Forelimb muscle (tissue), 1 donor: ENCODE data around the gene ASPSCR1. TPM values are rescaled to one million over a fixed set of nuclear protein-coding genes. Genes with fewer than 3 reads are reported as not detected.
"Not testable (repeated sequence)": the region's sequence is repeated elsewhere in the genome, so short reads cannot be mapped to it uniquely, and the experiment has no call there.

ENCODE experiments used
- DNase-seq: peaks from one replicate; pipeline ENCODE4 v3.0.0-alpha.2; 2013; ENCODE audit warnings: low read depth
- polyA plus RNA-seq: library from polyadenylated mRNA; unstranded; fragments of 120-200 nt; gene quantifications from one replicate; pipeline ENCODE4 v1.2.1, GENCODE V29; 2013; ENCODE audit not compliant: insufficient read length

The ASPSCR1 gene
- polyA plus RNA-seq, 1 donor: 22.2 TPM

DNA sequence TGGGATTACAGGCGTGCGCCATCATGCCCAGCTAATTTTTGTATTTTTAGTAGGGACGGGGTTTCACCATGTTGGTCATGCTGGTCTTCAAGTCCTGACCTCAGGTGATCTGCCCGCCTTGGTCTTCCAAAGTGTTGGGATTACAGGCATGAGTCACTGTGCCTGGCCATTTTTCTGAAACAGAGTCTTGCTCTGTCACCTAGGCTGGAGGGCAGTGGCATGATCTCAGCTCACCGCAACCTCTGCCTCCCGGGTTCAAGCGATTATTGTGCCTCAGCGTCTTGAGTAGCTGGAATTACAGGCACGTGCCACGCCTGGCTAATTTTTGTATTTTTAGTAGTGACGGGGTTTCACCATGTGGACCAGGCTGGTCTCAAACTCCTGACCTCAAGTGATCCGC is 4.1 kb downstream of the ASPSCR1 start:
- DNase-seq: not testable (repeated sequence)

DNA sequence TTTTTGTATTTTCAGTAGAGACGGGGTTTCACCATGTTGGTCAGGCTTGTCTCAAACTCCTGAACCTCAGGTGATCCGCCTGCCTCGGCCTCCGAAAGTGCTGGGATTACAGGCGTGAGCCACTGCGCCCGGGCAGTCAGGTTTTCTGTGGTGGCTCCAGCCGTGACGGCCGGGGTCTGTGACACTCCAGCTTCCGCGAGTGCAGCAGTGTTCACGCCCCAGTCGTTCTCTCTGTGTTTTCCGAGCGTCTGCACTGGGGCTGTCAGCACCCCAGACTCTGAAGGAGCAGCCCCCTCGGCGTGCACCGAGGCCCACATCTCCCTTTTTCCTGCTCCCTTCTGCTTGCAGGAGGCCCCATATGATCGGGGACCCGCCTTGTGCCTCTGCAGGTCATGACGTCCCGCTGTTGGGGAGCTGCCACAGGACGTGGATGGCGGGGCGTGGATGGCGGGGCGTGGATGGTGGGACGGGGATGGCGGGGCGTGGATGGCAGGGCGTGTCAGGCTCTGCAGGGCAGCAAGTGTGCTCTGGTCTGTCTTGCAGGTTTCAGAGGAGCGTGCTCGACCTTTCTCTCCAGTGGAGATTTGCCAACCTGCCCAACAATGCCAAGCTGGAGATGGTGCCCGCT is 5.7 kb downstream of the ASPSCR1 start:
- DNase-seq: no peak

DNA sequence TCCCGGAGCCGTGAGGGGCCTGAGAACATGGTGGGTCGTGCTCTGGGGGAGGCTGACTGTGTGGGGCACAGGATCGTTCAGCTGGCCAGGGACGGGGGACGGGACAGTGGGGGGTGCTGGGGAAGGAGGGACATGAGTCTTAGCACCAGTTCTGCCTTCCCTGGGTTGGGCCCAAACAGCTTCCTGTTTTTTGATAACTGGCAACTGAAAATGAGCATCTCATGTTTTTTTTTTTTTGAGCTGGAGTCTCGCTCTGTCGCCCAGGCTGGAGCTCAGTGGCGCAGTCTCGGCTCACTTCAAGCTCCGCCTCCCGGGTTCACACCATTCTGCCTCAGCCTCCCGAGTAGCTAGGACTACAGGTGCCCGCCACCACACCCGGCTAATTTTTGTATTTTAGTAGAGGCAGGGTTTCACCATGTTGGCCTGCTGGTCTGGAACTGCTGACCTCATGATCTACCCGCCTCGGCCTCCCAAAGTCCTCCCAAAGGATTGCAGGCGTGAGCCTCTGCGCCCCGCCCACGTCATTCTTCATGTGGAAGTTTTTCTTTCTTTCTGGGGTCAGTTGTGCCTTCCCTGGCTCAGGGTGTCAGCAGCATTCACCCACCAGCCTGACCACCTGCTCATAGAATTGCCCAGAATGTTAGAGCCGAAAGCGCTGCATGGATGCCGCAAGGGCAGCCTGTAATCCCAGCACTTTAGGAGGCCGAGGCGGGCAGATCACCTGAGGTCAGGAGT is 6.4 kb downstream of the ASPSCR1 start:
- DNase-seq: no peak

DNA sequence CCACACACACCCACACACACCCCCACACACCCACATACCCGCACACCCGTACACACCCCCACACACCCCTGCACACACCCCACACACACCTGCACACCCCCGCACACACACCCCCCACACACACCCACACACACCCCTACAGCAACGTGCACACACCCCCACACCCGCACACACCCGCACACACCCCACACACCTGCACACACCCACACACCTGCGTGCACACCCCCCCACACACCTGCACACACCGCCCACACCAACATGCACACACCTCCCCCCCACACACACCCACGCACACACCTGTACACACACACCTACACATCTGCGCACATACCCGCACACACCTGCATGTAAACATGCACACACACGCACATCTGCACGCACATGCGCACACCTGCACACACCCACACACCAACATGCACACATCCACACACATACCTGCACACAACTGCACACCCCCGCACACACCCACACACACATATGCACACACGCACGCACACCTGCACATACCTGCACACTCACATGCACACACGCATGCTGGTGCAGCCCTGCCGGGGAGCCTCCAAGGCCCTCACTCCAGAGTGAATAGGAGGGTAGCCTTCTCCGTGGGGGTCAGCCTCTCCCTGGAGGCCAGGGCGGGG is 7.5 kb downstream of the ASPSCR1 start:
- DNase-seq: no peak

DNA sequence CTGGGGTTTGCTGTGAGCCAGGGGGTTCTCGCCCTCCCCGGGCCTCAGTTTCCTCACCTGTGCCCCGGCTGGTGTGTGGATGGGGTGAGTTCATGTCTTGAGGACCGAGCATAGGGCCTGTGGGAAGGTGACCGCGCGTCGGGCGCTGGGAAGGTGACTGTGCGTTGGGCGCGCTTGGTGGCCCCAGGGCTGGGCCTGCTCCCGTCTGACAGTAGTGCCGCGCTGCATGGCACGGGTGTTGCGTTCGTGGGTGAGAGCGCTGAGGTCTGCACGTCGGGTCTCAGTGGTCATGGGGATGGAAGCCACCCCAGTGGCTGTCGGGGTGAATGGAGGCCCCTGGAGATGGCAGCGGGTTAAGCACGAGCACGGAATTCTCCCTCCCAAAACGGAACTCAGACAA is 9.2 kb downstream of the ASPSCR1 start:
- DNase-seq: no peak

DNA sequence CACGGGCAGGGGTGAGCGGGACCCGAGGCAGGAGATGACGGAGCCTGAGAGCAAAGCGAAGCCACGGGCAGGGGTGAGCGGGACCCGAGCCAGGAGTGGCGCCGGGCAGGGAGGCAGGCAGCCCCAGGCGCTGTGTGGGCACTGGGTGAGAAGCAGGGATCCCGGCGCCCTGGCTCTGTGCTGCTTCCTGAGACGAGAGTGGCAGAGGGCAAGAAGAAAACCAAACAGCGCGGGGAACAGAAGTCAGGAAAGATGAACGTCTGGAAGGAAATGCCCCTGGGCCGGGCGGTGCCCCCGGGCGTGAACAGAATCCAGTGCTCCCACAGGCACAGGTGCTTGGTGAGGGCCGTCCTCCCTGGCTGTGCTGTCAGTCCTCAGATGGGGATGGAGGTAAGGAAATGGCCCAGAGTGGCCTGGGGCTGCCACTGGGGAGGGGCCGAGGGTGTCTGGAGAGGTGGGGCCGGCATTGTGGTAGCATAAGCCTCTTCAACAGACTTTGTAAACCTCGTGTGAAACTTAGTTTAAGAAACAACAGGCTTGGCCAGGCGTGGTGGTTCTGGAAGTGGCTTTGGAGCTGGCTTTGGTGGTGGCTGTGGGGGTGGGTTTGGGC is 9.8 kb downstream of the ASPSCR1 start:
- no peak for DNase-seq

DNA sequence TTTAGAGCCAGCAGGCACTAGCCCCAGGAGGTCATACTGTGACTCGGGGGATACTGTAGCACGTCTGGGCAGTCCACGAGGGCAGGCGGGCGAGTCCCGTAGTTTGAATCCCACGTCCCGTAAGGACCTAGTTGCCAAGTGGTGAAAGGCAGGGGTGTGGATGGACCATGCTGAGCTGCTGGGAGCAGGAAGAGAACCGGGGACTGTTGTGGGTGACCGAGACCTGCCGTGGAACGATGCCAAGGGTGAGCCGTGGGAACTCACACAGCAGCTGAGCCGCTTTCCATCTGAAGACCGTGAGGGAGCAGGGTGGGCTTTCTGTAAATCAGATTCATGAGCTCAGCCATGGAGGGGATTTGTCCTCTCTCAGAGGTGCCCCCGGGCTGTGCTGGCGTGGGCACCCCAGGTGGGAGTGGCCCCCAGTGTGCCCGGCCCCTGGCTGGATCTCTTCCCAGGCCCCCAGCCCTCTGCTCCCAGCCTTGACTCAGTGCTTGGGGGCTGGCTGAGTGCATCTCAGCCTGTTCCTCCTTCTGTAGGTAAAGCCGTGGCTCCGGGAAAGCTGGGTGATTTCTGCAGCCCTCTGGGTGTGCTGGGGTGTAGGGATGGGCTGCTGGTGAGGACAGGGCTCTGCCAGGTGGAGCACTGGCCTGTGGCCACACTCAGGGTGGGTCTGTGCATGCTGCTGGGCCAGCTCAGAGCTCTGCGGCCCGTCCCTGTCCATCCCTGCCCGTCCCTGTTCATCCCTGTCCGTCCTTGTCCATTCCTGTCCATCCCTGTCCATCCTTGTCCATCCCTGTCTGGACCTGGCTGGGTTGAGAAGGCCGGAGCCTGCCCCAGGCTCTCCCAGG is 13.6 kb downstream of the ASPSCR1 start:
- DNase-seq: no peak

DNA sequence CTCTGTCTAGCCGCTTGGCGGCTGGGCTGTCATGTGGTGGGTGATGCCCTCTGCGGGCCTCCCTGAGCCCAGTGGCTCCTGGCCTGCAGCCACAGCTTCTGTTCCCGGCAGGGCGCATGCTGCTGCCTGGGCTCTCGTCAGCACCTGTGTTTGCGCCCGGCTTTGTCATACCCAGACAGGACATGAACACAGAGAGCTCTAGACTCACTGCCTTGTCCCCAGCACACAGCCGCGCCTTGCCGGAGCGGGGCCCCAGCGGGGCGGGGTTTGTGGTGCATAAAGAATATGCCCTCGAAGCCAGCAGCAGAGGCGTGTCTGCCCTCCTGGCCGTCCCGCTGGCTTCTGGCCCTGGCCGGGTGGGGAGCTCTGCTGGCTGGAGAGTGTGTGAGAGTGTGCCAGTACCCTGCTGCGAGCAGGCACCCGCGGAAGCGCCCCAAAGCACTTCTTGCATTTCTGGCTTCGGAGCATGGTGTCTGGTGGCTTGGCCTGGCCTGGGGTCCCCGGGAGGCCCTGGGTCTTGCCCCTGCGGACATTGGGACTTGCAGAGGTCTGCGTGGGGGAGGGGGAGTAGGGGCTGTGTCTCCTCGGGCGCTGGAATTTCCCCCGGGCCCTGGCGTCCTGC is 14.4 kb downstream of the ASPSCR1 start:
- DNase-seq: no peak

DNA sequence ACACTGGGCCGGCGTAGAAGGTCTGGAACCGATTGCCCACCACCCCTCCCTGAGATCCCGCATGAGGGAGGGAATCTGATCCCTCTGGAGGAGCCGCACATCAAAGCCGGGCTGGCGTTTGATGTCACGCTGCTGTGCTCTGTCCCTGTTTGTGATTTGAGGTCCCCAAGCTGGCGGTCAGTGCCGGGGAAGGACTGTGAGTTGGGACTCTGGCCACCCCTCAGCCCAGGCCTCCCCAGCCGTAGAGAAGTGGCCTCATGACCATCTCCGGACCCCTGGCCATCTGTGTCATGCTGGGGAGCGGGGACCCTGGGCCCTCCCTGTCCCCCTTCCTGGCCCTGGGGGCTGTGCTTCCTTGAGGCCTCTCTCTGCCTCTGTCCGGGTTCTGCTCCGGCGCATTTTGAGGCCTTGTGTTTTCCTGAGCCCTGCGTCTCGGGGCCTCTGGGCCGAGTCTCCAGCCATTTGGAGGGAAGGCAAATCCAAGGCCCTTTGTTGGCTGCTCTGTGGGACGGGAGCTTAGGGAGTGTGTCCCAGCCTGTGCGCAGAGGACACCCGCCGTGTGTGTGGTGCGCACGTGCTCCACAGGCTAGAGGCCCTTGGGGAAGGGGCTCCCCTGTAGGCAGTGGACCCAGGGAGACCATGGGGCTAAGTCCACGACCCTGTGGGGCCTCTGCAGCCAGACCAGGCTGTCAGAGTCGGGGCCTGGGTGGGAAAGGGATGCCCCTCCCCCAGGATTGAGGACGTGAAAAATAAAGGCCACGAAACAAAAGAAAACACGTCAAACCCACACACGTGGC is 15.1 kb downstream of the ASPSCR1 start:
- DNase-seq: no peak

DNA sequence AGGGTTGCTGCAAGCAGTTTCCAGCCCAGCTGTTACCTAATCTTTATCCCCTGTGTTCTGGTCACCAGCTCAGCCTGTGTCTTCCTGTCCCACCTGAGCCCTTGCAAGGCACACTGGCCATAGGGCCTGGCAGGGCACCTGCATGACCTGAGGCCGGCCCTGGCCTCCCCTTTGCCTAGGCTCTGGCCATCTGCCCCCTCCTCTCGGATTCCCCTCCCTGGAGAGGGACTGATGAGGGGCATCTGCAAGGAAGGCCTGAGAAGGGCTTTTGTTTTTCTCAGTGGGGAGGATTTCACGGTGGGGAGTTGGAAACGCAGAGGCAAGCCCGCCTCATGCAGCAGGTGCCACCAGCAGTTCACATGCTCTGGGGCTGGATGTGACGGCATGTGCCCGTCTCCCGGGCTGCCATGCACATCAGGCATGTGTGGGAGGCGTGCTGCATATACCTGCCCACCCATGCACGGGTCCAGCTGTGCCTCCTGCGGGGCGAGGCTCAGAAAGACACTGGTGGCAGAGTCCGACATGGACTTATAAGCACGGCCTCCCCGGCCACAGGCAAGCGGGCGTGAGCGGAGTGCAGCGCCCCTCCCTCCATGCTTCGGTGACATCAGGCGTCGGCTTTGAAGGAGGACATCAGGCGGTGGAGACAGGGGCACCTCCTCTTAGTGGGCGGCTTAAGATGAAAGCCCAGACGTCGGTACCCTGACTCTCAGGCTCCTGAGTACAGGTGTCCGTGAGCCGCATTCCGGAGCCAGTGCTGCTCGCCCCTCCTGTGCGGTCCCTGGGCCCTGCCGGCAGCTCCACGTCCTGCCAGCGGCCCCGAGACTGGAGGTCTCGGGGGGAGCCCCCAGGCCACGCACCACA is 16.5 kb downstream of the ASPSCR1 start:
- DNase-seq: no peak

DNA sequence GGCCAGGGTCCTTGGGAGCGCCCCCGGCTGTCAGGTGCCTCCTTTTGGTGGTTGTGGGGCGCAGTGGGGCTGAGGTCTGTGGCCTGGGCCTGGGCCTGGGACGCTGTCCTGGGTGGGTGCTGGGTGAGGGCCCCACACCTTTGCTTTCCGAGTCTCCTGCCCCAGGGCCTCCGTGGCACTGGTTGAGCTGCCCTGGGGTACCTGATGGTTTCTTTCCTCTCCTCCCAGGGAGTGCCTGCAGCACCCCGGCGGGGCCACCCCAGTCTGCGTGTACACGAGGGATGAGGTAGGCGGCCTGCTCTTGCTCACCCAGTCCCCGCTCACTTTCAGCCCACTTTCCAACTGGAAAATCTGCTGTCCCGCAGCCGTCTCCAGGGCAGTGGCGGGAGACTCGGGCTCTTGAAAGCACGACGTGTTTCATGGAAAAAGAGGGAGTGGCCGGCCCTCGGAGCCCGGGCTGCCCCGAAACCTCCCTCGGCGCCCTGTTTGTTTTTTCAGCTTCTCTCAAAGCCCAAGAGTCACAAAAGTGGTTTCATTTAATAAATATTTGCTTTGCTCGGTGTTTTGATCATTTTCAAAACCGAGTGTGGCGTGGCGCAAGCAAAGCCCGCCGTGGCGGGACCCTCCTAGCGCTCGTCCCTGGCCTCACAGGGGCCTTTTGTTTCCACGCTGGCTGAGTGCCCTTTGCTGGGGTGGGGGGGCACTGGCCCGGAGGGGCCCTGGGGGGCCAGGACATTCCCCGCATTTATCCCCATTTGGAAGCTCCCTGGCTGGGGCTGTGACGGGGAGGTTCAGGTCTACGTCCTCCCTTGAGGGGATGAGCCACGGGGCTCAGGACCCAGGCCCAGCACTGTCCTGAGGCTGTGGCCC is 17.4 kb downstream of the ASPSCR1 start:
- DNase-seq: no peak

DNA sequence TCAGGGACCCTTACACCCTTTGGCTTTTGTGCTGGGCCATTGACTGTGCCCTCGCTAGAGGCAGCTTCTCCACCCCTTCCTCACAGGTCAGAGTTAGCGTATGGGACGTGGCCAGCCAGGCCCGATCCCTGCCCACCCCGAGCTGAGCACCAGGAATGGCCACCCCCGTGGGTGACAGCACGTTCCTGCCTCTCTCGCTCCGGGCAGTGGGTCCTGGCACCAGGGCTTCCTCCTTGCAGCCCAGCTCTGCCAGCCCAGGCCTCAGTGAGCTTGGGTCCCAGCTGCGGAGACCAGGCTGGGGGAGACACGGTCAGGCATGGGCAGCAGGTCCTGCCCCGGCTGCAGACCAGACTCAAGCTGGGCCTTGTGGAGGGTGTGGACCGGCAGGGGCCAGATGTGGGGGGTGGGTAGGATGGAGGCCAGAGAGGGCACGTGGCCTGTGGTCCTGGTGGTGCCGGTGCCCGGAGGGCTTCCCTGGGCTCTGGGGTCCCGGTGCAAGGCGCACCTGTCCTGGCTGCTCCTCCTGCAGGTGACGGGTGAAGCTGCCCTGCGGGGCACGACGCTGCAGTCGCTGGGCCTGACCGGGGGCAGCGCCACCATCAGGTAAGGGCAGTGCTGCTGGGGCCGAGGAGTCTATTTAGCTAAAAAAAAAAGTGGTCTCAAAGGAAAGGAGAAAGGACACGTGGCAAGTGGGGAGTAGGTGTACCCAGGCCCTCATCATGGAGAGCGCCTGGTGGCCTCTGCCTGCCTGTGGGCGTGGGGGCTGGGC is 18.2 kb downstream of the ASPSCR1 start:
- DNase-seq: no peak

DNA sequence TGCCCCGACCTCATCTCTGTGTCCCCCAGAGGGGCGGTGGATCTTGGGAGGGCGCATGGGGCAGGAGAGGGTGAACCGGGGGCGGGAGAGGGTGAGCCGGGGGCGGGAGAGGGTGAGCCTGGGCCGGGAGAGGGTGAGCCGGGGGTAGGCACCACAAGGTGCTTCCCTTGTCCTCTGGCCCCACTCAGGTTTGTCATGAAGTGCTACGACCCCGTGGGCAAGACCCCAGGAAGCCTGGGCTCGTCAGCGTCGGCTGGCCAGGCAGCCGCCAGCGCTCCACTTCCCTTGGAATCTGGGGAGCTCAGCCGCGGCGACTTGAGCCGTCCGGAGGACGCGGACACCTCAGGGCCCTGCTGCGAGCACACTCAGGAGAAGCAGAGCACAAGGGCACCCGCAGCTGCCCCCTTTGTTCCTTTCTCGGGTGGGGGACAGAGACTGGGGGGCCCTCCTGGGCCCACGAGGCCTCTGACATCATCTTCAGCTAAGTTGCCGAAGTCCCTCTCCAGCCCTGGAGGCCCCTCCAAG is 18.9 kb downstream of the ASPSCR1 start:
- DNase-seq: no peak

DNA sequence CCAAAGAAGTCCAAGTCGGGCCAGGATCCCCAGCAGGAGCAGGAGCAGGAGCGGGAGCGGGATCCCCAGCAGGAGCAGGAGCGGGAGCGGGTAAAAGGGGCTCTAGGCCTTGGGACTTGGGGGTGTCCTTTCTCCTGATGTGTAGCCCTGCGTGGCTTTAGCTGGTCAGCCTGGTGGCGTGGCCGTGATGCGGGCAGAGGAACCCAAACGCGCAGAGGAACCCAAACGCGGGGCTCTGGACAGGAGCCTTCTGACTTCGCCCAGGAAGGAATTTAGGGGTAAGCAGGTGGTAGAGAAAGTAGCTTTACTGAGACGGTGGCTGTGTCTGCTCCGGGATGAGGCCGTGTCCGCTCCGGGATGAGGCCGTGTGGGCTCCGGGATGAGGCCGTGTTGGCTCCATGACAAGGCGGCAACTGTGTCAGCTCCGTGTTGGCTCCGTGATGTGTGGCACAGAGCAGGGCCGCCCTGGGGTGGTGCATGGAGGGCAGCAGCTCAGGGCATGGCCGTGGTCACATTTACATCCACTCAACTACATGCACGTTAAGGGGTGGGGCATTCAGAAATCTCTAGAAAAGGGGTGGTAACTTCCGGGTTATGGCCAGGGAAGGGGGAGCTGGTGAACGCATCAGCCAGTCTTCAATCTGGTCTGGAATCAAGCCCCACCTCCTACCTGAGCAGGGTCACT is 19.5 kb downstream of the ASPSCR1 start:
- DNase-seq: no peak

DNA sequence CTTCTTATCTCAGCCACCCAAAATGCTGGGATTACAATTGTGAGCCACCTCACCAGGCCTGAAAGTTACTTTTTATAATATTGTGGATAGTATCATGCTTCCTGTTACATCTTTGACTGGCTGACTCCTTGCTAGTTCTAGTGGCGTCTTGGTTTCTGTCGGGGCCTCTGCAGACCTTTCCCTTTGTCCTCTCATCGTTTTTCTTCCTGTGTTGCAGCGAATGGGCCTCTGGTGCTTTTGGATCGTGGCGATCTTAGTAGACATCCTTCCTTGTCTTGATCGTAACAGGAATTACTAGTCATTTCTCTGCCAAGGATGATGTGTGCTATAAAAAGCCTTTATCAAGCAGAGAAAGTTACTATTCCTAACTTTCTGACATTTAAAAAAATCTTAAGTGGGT is 20.8 kb downstream of the ASPSCR1 start:
- DNase-seq: no peak

DNA sequence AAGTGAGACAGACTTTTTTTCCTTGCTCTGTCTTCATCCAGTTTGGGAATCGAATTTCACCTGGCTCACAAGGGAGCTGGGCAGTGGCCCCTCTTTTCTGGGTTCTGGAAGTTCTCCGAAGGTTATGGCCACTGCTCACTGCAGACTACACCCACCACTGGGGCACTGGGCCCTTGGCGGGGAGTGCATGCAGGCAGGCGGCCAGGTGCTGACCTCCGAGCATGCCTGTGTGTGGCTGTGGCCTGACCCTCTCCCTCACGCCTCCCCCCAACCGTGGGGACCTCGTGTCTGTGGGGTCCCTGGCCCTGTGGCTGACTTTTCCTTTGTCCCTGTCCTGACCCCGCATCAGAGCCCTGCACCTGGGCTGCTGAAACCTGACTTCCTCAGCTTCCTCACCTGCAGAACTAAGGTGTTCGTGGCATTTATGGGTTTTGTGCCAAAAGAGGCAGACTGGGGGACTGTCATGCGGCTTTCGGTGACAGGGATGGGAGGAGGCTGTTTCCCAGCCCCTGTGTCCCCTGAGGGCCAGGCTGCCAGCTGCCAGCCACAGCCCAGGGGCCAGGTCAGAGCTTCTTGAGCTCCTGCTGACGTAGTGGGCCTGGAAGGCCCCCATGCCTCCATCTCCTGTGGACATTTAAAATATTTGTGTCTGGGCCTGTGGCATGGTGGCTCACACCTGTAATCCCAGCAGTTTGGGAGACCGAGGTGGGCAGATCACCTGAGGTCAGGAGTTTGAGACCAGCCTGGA is 21.4 kb downstream of the ASPSCR1 start:
- no peak for DNase-seq
